ENCODE data around the gene KHK.

- TF ChIP-seq CTCF (optimal IDR thresholded peaks at IDR 0.05 in 1 of 3, IDR thresholded peaks at IDR 0.05 in 1 of 3, conservative IDR thresholded peaks at IDR 0.05 in 1 of 3; ENCODE audit: extremely low read depth in 1 of 3, insufficient read depth in 2 of 3, low read length in 3 of 3) = no peak
- TF ChIP-seq EZH2 (IDR thresholded peaks at IDR 0.05; ENCODE audit: low read length) = no peak
Measured at GRCh38 chr2:27137322-27137935, 50.9 kb downstream of the KHK start.

Data from keratinocyte (primary cell).